ENCODE data around the gene FAM120AOS.

The FAM120AOS gene

GRCh38 chr9:93480262-93480661 is 26.9 kb upstream of the FAM120AOS start:
- no peaks in the 10 kb centered on the region for H3K9me3 ChIP-seq
- peak; percentile 23 for DNase-seq
- peaks cover 6% of the 10 kb centered on the region for H3K4me1 ChIP-seq
- no peaks in the 10 kb centered on the region for H3K27me3 ChIP-seq
- peaks cover 50% of the 10 kb centered on the region for H3K36me3 ChIP-seq
- H3K4me3 ChIP-seq (ENCODE audit: low read depth, low read length): no peak overlapping the region
- TF ChIP-seq CTCF (IDR thresholded peaks at IDR 0.05; ENCODE audit: low read depth, low read length): no peak

- no peaks in the 10 kb centered on the region for H3K27me3 ChIP-seq
- no peak for TF ChIP-seq CTCF (IDR thresholded peaks at IDR 0.05; ENCODE audit: low read depth, low read length)
- peaks cover 6% of the 10 kb centered on the region for H3K4me1 ChIP-seq
- peaks cover 47% of the 10 kb centered on the region for H3K36me3 ChIP-seq
- DNase-seq: no peak
- H3K9me3 ChIP-seq: no peaks in the 10 kb centered on the region
- H3K4me3 ChIP-seq (ENCODE audit: low read depth, low read length): no peak overlapping the region
Observed at GRCh38 chr9:93479726-93480125, 26.3 kb upstream of the FAM120AOS start.

GRCh38 chr9:93477397-93477796 is 24.0 kb upstream of the FAM120AOS start:
- Histone ChIP-seq H3K4me3 (ENCODE audit: low read depth, low read length) (no peak overlapping the region), H3K27me3 (no peaks in the 10 kb centered on the region), H3K4me1 (peaks cover 6% of the 10 kb centered on the region), H3K9me3 (no peaks in the 10 kb centered on the region), H3K36me3 (peaks cover 57% of the 10 kb centered on the region)
- no peak for TF ChIP-seq CTCF (IDR thresholded peaks at IDR 0.05; ENCODE audit: low read depth, low read length)
- no peak for DNase-seq

- Histone ChIP-seq H3K36me3 (peaks cover 60% of the 10 kb centered on the region), H3K4me3 (ENCODE audit: low read depth, low read length) (no peak overlapping the region), H3K27me3 (no peaks in the 10 kb centered on the region), H3K4me1 (peaks cover 6% of the 10 kb centered on the region), H3K9me3 (no peaks in the 10 kb centered on the region)
- TF ChIP-seq CTCF (IDR thresholded peaks at IDR 0.05; ENCODE audit: low read depth, low read length): no peak
- DNase-seq: no peak
Observed at GRCh38 chr9:93476924-93477323, 23.5 kb upstream of the FAM120AOS start.

- H3K9me3 ChIP-seq: no peaks in the 10 kb centered on the region
- DNase-seq: no peak
- no peak overlapping the region for H3K4me3 ChIP-seq (ENCODE audit: low read depth, low read length)
- H3K27me3 ChIP-seq: no peaks in the 10 kb centered on the region
- H3K4me1 ChIP-seq: peaks cover 6% of the 10 kb centered on the region
- TF ChIP-seq CTCF (IDR thresholded peaks at IDR 0.05; ENCODE audit: low read depth, low read length): no peak
- peaks cover 65% of the 10 kb centered on the region for H3K36me3 ChIP-seq
Observed at GRCh38 chr9:93475856-93476255, 22.5 kb upstream of the FAM120AOS start.

- peaks cover 65% of the 10 kb centered on the region for H3K36me3 ChIP-seq
- no peaks in the 10 kb centered on the region for H3K9me3 ChIP-seq
- no peaks in the 10 kb centered on the region for H3K27me3 ChIP-seq
- DNase-seq: no peak
- H3K4me1 ChIP-seq: peaks cover 5% of the 10 kb centered on the region
- TF ChIP-seq CTCF (IDR thresholded peaks at IDR 0.05; ENCODE audit: low read depth, low read length): no peak
- H3K4me3 ChIP-seq (ENCODE audit: low read depth, low read length): no peak overlapping the region
Observed at GRCh38 chr9:93475108-93475507, 21.7 kb upstream of the FAM120AOS start.
